K562 (cell line): ENCODE measurements around the gene SMAD3. TPM values are rescaled to one million over a fixed set of nuclear protein-coding genes. Genes with fewer than 3 reads are reported as not detected.

Experiments used
- ATF7 ChIP-seq: fragments of 450-650 bp; IDR thresholded peaks from 2 replicates; pipeline ENCODE4 v1.7.1; 2014; ENCODE audit warnings: mild to moderate bottlenecking, moderate library complexity
- CCAR2 ChIP-seq: fragments of 200-400 bp; formaldehyde crosslinking; IDR thresholded peaks from 2 replicates; pipeline ENCODE4 v1.6.1; 2017; ENCODE audit warnings: mild to moderate bottlenecking, low read depth, low read length
- CTBP1 ChIP-seq: fragments of 450-650 bp; IDR thresholded peaks from 2 replicates; pipeline ENCODE4 v1.6.1; 2016; ENCODE audit warnings: borderline replicate concordance
- DEAF1 ChIP-seq: fragments of 450-650 bp; formaldehyde crosslinking; IDR thresholded peaks from 2 replicates; pipeline ENCODE4 v1.4.0; 2020; ENCODE audit warnings: mild to moderate bottlenecking, moderate library complexity
- HDAC6 ChIP-seq: IDR thresholded peaks from 2 replicates; pipeline ENCODE4 v1.6.1; 2012; ENCODE audit warnings: low read depth, mild to moderate bottlenecking, control low read depth, inconsistent platforms, low read length, moderate library complexity
- LEF1 ChIP-seq: fragments of 450-650 bp; IDR thresholded peaks from 2 replicates; pipeline ENCODE4 v1.6.1; 2016; ENCODE audit warnings: mild to moderate bottlenecking
- MAZ ChIP-seq, 2 experiments: fragments of 450-650 bp in 1 of 2; sonication (generic) in 1 of 2; formaldehyde crosslinking; IDR thresholded peaks in 1 of 2; conservative IDR thresholded peaks in 1 of 2; 2 replicates each; pipeline versions ENCODE4 v1.4.0 to v1.5.0; 2020; ENCODE audit warnings: mild to moderate bottlenecking in 1 of 2, missing genetic modification reagents in 1 of 2
- NCOR1 ChIP-seq: fragments of 450-650 bp; IDR thresholded peaks from 2 replicates; pipeline ENCODE4 v1.6.1; 2016; ENCODE audit warnings: mild to moderate bottlenecking, moderate library complexity
- PCBP1 ChIP-seq: fragments of 200-400 bp; formaldehyde crosslinking; IDR thresholded peaks from 2 replicates; pipeline ENCODE4 v1.6.1; 2018; ENCODE audit warnings: mild to moderate bottlenecking, low read depth, low read length; ENCODE audit not compliant: poor library complexity, severe bottlenecking
- RCOR1 ChIP-seq, 2 experiments: IDR thresholded peaks; 2 replicates each; pipeline ENCODE4 v1.6.1; 2012; ENCODE audit warnings: low read depth in 2 of 2, low read length in 2 of 2, borderline replicate concordance in 1 of 2, improper control_type of control experiment in 1 of 2
- SNIP1 ChIP-seq: fragments of 450-650 bp; IDR thresholded peaks from 2 replicates; pipeline ENCODE4 v1.7.1; 2017; ENCODE audit warnings: low read depth, mild to moderate bottlenecking
- ZC3H4 ChIP-seq: sonication (generic); formaldehyde crosslinking; IDR thresholded peaks from 2 replicates; pipeline ENCODE4 v1.9.0; 2021; ENCODE audit warnings: missing genetic modification reagents, borderline replicate concordance
- ZNF175 ChIP-seq: fragments of 200-800 bp; sonication (Bioruptor generic); IDR thresholded peaks from 2 replicates; pipeline ENCODE4 v1.6.1; 2016; ENCODE audit warnings: low read depth, mild to moderate bottlenecking, missing genetic modification characterization, missing compliant biosample characterization
- ZNF282 ChIP-seq: sonication (generic); formaldehyde crosslinking; IDR thresholded peaks from 2 replicates; pipeline ENCODE4 v1.8.1; 2023; ENCODE audit warnings: missing genetic modification reagents
- ZNF384 ChIP-seq: IDR thresholded peaks from 2 replicates; pipeline ENCODE4 v1.6.1; 2012; ENCODE audit warnings: low read depth, low read length, improper control_type of control experiment
- polyA plus RNA-seq, 8 experiments: library from polyadenylated mRNA; depleted of rRNA in 4 of 8; stranded (reverse) in 5 of 8; unstranded in 3 of 8; fragments of >200 nt; fragmentation: Nextera tagmentation in 2 of 8; fragmentation: Illumina TruSeq in 1 of 8; extraction: Ambion mirVana in 2 of 8; extraction: Trizol in 1 of 8; gene quantifications; 2 replicates each; pipeline versions ENCODE4 v1.2.1 to v1.2.3, GENCODE V29; 2011 to 2014; ENCODE audit warnings: inconsistent platforms in 1 of 8, missing spikeins in 1 of 8
- total RNA-seq, 7 experiments: library from RNA; depleted of rRNA in 6 of 7; stranded (reverse); fragments of >200 nt in 6 of 7; fragmentation: Illumina TruSeq in 2 of 7; extraction: Trizol in 2 of 7; gene quantifications; 2 replicates each; pipeline versions ENCODE4 v1.2.1 to v1.2.3, GENCODE V29; 2011 to 2021; ENCODE audit warnings: low replicate concordance in 1 of 7
- TF ChIP-seq, protein P1 (sequence below), 2 experiments: fragments of 450-650 bp in 1 of 2; sonication (generic) in 1 of 2; formaldehyde crosslinking; conservative IDR thresholded peaks; 2 replicates each; pipeline versions ENCODE4 v1.4.0 to v1.8.1; 2020 to 2022; ENCODE audit warnings: mild to moderate bottlenecking in 1 of 2, missing genetic modification reagents in 1 of 2
- TF ChIP-seq, protein P2 (sequence below), 2 experiments: fragments of 450-650 bp in 1 of 2; sonication (generic) in 1 of 2; formaldehyde crosslinking in 1 of 2; IDR thresholded peaks in 1 of 2; conservative IDR thresholded peaks in 1 of 2; 2 replicates each; pipeline versions ENCODE4 v1.6.1 to v1.8.1; 2016 to 2023; ENCODE audit warnings: mild to moderate bottlenecking in 2 of 2, moderate library complexity in 2 of 2, inconsistent platforms in 1 of 2, missing genetic modification reagents in 1 of 2
- TF ChIP-seq, protein P3 (sequence below): fragments of 450-650 bp; IDR thresholded peaks from 2 replicates; pipeline ENCODE4 v1.7.1; 2018; ENCODE audit warnings: mild to moderate bottlenecking, low read depth; ENCODE audit not compliant: partially characterized antibody

SMAD3 gene
- total and polyA plus RNA-seq, 9 of the 15 experiments (the other 6 are each of a cell fraction or from before 2014, with no cell fraction given) = 4.3 to 39.2 (median 11.1) TPM

GRCh38 chr15:67150023-67150860, 84.8 kb downstream of the SMAD3 start (continued):
- TF ChIP-seq, protein P1, sequence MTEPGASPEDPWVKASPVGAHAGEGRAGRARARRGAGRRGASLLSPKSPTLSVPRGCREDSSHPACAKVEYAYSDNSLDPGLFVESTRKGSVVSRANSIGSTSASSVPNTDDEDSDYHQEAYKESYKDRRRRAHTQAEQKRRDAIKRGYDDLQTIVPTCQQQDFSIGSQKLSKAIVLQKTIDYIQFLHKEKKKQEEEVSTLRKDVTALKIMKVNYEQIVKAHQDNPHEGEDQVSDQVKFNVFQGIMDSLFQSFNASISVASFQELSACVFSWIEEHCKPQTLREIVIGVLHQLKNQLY (CRISPR knock-in tag; conservative IDR thresholded peaks at IDR 0.05) = no peak
- no peak for TF ChIP-seq MAZ (CRISPR knock-in tag; conservative IDR thresholded peaks at IDR 0.05 in 1 of 2, IDR thresholded peaks at IDR 0.05 in 1 of 2)
- peak; percentile 87 for TF ChIP-seq ZNF384
- no peak for TF ChIP-seq HDAC6
- TF ChIP-seq DEAF1 = no peak
- TF ChIP-seq ZNF282 (CRISPR knock-in tag) = no peak
- TF ChIP-seq CCAR2 = no peak
- TF ChIP-seq SNIP1 = no peak
- TF ChIP-seq, protein P2, sequence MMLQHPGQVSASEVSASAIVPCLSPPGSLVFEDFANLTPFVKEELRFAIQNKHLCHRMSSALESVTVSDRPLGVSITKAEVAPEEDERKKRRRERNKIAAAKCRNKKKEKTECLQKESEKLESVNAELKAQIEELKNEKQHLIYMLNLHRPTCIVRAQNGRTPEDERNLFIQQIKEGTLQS (IDR thresholded peaks at IDR 0.05) = peak; percentile 92
- TF ChIP-seq, protein P2 (CRISPR knock-in tag; conservative IDR thresholded peaks at IDR 0.05) = 0 out of 2 replicates have a peak, but pooled peaks have one; percentile 29
- no peak for TF ChIP-seq CTBP1
- no peak for TF ChIP-seq ZC3H4 (CRISPR knock-in tag)
- peak; percentile 36; the same call in 1 of the 2 replicates for TF ChIP-seq NCOR1
- TF ChIP-seq PCBP1 = no peak
- peak; percentile 22; the same call in 1 of the 2 replicates for TF ChIP-seq LEF1
- TF ChIP-seq RCOR1 (IDR thresholded peaks at IDR 0.05; ENCODE audit: borderline replicate concordance in 1 of 2, low read depth in 2 of 2, low read length in 2 of 2) = peak in 1 of 2 experiments; percentile 76; a peak in 2 of 4 replicates
- TF ChIP-seq ZNF175 = no peak
- peak; percentile 36; the same call in 1 of the 2 replicates for TF ChIP-seq ATF7
- TF ChIP-seq, protein P3, sequence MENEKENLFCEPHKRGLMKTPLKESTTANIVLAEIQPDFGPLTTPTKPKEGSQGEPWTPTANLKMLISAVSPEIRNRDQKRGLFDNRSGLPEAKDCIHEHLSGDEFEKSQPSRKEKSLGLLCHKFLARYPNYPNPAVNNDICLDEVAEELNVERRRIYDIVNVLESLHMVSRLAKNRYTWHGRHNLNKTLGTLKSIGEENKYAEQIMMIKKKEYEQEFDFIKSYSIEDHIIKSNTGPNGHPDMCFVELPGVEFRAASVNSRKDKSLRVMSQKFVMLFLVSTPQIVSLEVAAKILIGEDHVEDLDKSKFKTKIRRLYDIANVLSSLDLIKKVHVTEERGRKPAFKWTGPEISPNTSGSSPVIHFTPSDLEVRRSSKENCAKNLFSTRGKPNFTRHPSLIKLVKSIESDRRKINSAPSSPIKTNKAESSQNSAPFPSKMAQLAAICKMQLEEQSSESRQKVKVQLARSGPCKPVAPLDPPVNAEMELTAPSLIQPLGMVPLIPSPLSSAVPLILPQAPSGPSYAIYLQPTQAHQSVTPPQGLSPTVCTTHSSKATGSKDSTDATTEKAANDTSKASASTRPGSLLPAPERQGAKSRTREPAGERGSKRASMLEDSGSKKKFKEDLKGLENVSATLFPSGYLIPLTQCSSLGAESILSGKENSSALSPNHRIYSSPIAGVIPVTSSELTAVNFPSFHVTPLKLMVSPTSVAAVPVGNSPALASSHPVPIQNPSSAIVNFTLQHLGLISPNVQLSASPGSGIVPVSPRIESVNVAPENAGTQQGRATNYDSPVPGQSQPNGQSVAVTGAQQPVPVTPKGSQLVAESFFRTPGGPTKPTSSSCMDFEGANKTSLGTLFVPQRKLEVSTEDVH = no peak
